Hematopoietic multipotent progenitor cell treated with erythropoietin and hydrocortisone succinate and interleukin-3 and kit ligand, for 17 days (in vitro differentiated cells): ENCODE measurements around the gene GLRX5.

Experiments
- DNase-seq: peaks from one replicate; pipeline ENCODE4 v3.0.0-alpha.2; 2015; ENCODE audit warnings: low spot score

GLRX5 gene

GRCh38 chr14:95534299-95535225 is at the start of gene GLRX5:
Gene GLRX5, plus strand, starts transcription at chr14:95535050. Its CDS starts 40 bp downstream, at chr14:95535090.
- DNase-seq = peak; percentile 100

GRCh38 chr14:95485222-95485819 is 49.5 kb upstream of the GLRX5 start:
- no peak for DNase-seq

- DNase-seq = no peak
Measured at GRCh38 chr14:95486875-95487668, 47.8 kb upstream of the GLRX5 start.

GRCh38 chr14:95487669-95488084 is 47.2 kb upstream of the GLRX5 start:
- no peak for DNase-seq

GRCh38 chr14:95488376-95489213 is 46.3 kb upstream of the GLRX5 start:
- no peak for DNase-seq

- no peak for DNase-seq
Measured at GRCh38 chr14:95489214-95490137, 45.4 kb upstream of the GLRX5 start.

- no peak for DNase-seq
Measured at GRCh38 chr14:95490138-95490509, 44.7 kb upstream of the GLRX5 start.

- no peak for DNase-seq
Measured at GRCh38 chr14:95490727-95491451, 44.0 kb upstream of the GLRX5 start.

- DNase-seq = no peak
Measured at GRCh38 chr14:95491936-95492608, 42.8 kb upstream of the GLRX5 start.

GRCh38 chr14:95493503-95493902 is 41.3 kb upstream of the GLRX5 start:
- DNase-seq = no peak

GRCh38 chr14:95493976-95494375 is 40.9 kb upstream of the GLRX5 start:
- DNase-seq = no peak

GRCh38 chr14:95494456-95494855 is 40.4 kb upstream of the GLRX5 start:
- DNase-seq = no peak

GRCh38 chr14:95495076-95495475 is 39.8 kb upstream of the GLRX5 start:
- DNase-seq = no peak

GRCh38 chr14:95495538-95496025 is 39.3 kb upstream of the GLRX5 start:
- no peak for DNase-seq

- no peak for DNase-seq
Measured at GRCh38 chr14:95496111-95496681, 38.7 kb upstream of the GLRX5 start.

GRCh38 chr14:95496690-95497259 is 38.1 kb upstream of the GLRX5 start:
- DNase-seq = no peak

GRCh38 chr14:95497561-95498011 is 37.3 kb upstream of the GLRX5 start:
- no peak for DNase-seq

- no peak for DNase-seq
Measured at GRCh38 chr14:95498622-95499353, 36.1 kb upstream of the GLRX5 start.
